ENCODE data around the gene CNTNAP2. TPM values are rescaled to one million over a fixed set of nuclear protein-coding genes. Genes with fewer than 3 reads are reported as not detected.

Gene CNTNAP2
- total RNA-seq, 1 experiment from 2014 or later = 64.5 TPM

- DNase-seq = no peak
- no peaks in the 10 kb centered on the region for H3K23me2 ChIP-seq (ENCODE audit: insufficient read length, low read depth, low read length, poor library complexity, severe bottlenecking)
- no peak overlapping the region for H2BK12ac ChIP-seq (ENCODE audit: insufficient read length, low read depth, low read length)
- H4K20me1 ChIP-seq (ENCODE audit: control insufficient read depth, insufficient read depth, insufficient read length) = no peaks in the 10 kb centered on the region
- H3K4me1 Mint-ChIP-seq = peaks cover 9% of the 10 kb centered on the region in 2 experiments; a peak in 3 of 4 replicates
- H3K27ac Mint-ChIP-seq = no peak overlapping the region
- no peaks in the 10 kb centered on the region for H3K27me3 ChIP-seq (ENCODE audit: insufficient read depth, low read length)
- H2BK5ac ChIP-seq (ENCODE audit: insufficient read length, low read length) = no peak overlapping the region
- no peaks in the 10 kb centered on the region for H3K36me3 Mint-ChIP-seq (ENCODE audit: insufficient read depth in 1 of 3, low read depth in 3 of 3)
- H3K9me3 Mint-ChIP-seq = no peaks in the 10 kb centered on the region; a peak in 1 of 5 replicates
- no peak overlapping the region for H3K9ac ChIP-seq (ENCODE audit: extremely low read depth, insufficient read length, low read length)
- H3K27ac ChIP-seq (ENCODE audit: insufficient read length, low read depth, low read length) = no peak overlapping the region
- TF ChIP-seq, protein P1, sequence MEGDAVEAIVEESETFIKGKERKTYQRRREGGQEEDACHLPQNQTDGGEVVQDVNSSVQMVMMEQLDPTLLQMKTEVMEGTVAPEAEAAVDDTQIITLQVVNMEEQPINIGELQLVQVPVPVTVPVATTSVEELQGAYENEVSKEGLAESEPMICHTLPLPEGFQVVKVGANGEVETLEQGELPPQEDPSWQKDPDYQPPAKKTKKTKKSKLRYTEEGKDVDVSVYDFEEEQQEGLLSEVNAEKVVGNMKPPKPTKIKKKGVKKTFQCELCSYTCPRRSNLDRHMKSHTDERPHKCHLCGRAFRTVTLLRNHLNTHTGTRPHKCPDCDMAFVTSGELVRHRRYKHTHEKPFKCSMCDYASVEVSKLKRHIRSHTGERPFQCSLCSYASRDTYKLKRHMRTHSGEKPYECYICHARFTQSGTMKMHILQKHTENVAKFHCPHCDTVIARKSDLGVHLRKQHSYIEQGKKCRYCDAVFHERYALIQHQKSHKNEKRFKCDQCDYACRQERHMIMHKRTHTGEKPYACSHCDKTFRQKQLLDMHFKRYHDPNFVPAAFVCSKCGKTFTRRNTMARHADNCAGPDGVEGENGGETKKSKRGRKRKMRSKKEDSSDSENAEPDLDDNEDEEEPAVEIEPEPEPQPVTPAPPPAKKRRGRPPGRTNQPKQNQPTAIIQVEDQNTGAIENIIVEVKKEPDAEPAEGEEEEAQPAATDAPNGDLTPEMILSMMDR (conservative IDR thresholded peaks at IDR 0.05) = no peak
- no peaks in the 10 kb centered on the region for H3K27me3 Mint-ChIP-seq (ENCODE audit: low read depth)
- H2AK5ac ChIP-seq (ENCODE audit: insufficient read length, low read length) = no peak overlapping the region
- no peaks in the 10 kb centered on the region for H3K9me3 ChIP-seq (ENCODE audit: control insufficient read depth, low read depth, low read length)
- no peak overlapping the region for H3K23ac ChIP-seq (ENCODE audit: insufficient read length, low read depth, low read length)
- H2AFZ ChIP-seq (ENCODE audit: low read length) = no peak overlapping the region
- H2BK120ac ChIP-seq (ENCODE audit: low read depth, low read length, poor library complexity, severe bottlenecking) = no peak overlapping the region
- no peaks in the 10 kb centered on the region for H3K79me2 ChIP-seq (ENCODE audit: insufficient read depth, low read length)
- H4K91ac ChIP-seq (ENCODE audit: insufficient read length, low read depth, low read length) = no peak overlapping the region
- no peak overlapping the region for H3K4me2 ChIP-seq (ENCODE audit: insufficient read depth, insufficient read length, low read length)
- no peak overlapping the region for H4K8ac ChIP-seq (replicated peaks; ENCODE audit: insufficient read length, low read depth, low read length)
- no peak overlapping the region for H3T11ph ChIP-seq (ENCODE audit: low read length)
- H3K4me1 ChIP-seq (ENCODE audit: insufficient read depth, low read length) = no peaks in the 10 kb centered on the region; the same call in 1 of the 2 replicates
- H3K4me3 Mint-ChIP-seq = no peak overlapping the region
- H3K18ac ChIP-seq (ENCODE audit: insufficient read length, low read depth, low read length) = no peak overlapping the region
- H3K56ac ChIP-seq (ENCODE audit: insufficient read length, low read depth, low read length) = no peak overlapping the region
- H2BK20ac ChIP-seq (ENCODE audit: low read depth, low read length, poor library complexity, severe bottlenecking) = no peak overlapping the region
- no peaks in the 10 kb centered on the region for H3K79me1 ChIP-seq (ENCODE audit: insufficient read depth, low read depth, low read length, poor library complexity, severe bottlenecking)
- no CpG with 5 or more reads among the region's 1 CpG for WGBS (ENCODE audit: extremely low coverage, insufficient read length, low lambda C conversion rate)
- H3K14ac ChIP-seq (ENCODE audit: insufficient read depth, low read length) = no peak overlapping the region
- H3K4ac ChIP-seq (ENCODE audit: low read depth, low read length) = no peak overlapping the region
- no peak overlapping the region for H2BK15ac ChIP-seq (ENCODE audit: low read depth, low read length)
- H4K5ac ChIP-seq (ENCODE audit: insufficient read length, low read depth, low read length) = no peak overlapping the region
Measured at GRCh38 chr7:146722986-146723385, 606.4 kb downstream of the CNTNAP2 start.
